ENCODE measurements around the gene RECK.

DNA sequence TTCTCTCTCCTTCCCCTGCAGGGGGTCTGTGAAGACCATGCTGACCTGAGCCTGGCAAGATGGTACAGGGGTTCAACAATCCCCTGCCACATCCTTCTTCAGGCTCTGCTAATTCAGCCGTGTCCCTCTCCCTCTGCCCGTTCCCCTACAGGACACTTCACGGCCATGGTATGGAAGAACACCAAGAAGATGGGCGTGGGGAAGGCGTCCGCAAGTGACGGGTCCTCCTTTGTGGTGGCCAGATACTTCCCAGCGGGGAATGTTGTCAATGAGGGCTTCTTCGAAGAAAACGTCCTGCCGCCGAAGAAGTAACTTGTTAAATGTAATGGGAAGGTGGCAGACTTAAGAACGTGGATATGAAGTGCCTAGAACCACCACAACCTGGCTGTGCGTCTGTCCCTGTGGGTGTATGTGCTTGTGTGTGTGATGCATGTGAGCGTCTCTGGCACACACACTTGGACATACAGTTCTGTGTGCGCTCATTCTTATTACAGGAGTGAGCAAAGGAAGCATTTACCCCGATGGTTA, 125.6 kb downstream of the RECK start:
- TF ChIP-seq, protein P1, sequence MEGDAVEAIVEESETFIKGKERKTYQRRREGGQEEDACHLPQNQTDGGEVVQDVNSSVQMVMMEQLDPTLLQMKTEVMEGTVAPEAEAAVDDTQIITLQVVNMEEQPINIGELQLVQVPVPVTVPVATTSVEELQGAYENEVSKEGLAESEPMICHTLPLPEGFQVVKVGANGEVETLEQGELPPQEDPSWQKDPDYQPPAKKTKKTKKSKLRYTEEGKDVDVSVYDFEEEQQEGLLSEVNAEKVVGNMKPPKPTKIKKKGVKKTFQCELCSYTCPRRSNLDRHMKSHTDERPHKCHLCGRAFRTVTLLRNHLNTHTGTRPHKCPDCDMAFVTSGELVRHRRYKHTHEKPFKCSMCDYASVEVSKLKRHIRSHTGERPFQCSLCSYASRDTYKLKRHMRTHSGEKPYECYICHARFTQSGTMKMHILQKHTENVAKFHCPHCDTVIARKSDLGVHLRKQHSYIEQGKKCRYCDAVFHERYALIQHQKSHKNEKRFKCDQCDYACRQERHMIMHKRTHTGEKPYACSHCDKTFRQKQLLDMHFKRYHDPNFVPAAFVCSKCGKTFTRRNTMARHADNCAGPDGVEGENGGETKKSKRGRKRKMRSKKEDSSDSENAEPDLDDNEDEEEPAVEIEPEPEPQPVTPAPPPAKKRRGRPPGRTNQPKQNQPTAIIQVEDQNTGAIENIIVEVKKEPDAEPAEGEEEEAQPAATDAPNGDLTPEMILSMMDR (IDR thresholded peaks at IDR 0.05), result no peak
- no peak for TF ChIP-seq POLR2AphosphoS5 (IDR thresholded peaks at IDR 0.05)
- no peak for TF ChIP-seq POLR2A (IDR thresholded peaks at IDR 0.05)

All from breast epithelium (tissue), 3 donors.